ENCODE measurements around the gene NDUFA8. TPM values are rescaled to one million over a fixed set of nuclear protein-coding genes. Genes with fewer than 3 reads are reported as not detected.

Gene NDUFA8
- total RNA-seq, 2 donors from 2014 or later, result 198 to 221 TPM

- DNase-seq (no peak), ATAC-seq (no peak)
- intact Hi-C loops (cut with DNase I), result no loop called here
Observed at GRCh38 chr9:122143296-122143695, 16.3 kb downstream of the NDUFA8 start.

DNA sequence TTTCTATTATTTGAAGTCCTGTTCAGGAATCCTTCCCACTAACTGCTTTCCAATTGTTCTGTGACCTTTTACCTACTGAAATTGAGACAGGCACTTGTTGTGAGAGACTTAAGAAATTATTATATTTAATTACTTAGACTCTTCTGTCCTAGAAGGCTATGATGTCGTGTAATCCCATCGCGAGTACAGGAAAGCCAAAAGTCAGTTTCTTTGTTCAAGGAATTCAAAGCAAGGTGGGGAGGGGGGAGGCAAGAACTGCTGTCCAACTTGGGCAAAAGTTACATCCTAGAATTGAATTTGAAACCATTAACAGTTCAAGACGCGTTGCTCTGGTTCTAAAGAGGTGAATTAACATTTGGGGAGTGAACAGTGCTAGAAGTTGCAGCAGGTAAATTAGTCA lies 17.9 kb downstream of the NDUFA8 start:
- ATAC-seq (peak; percentile 30), DNase-seq (no peak)
- intact Hi-C loops (cut with DNase I), result no loop called here

DNA sequence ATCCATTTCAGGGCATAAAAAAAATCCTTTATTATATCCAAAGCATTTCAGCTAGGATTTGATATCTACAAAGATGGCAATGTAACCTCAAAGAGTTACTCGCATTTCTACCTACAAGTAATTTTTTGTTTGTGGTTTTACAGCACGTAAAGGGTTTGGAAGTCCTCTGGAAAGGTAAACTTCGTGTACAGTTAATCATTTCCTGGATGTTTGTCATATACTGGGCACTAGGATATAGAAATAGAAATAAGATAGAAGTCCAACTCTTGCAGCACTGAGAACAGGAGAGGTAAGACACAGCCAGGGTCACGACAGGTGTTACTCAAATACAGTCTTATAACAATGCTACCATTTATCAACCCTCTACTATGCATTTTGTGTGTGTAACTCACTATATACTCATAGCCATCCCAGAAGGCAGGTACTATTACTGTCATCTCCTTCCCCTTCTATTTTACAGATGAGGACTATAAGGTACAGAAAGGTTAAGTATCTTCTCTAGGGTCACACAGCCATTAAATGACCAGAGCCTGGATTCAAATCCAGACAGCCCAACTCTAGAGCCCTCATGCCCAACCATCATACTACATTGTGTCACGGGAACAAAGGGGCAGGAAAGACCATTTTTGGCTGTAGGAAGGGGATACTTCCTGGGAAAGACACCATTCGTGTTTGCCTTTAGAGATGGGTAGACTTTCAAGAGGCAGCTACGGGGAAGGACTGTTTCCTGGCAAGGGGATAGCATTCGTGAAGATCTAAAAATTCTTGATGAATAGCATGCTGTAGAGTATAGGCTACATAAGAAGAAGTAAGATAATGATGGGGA lies 19.0 kb downstream of the NDUFA8 start:
- ATAC-seq (no peak), DNase-seq (no peak)
- intact Hi-C loops (cut with DNase I), result no loop called here

DNA sequence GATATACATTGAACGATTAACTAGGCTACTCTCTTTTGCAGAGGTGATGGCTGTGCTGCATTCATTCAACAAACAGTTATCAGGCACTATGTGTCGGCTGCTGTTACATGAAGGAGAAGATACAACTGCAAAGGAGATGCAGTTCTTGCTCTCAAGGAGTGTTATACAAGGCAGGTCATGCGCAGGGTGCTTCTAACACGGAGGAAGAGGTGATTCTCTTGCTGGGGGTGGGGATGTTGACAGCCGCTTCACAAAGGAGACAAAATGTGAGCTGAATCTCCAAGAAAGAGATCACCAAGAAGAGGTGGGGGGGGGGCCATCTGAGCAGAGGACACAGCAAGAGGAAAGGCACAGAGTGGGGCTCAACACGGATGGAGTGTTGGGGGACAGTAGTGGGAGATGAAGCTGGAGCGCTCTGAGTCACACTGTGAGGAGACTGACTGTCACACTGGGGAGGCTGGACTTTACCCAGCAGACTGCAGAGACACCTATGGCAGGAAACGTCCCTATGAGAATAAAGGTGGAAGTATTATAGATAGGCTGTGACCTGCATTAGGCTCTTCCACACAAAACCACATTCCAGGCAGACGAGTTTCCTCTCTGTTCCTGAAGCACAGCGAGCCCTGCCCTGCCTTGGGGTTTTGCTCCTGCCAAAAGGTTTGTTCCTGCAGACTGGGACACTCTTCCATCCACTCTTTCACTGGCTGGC lies 20.9 kb downstream of the NDUFA8 start:
- ATAC-seq (no peak), DNase-seq (no peak)
- intact Hi-C loops (cut with DNase I), result no loop called here

DNA sequence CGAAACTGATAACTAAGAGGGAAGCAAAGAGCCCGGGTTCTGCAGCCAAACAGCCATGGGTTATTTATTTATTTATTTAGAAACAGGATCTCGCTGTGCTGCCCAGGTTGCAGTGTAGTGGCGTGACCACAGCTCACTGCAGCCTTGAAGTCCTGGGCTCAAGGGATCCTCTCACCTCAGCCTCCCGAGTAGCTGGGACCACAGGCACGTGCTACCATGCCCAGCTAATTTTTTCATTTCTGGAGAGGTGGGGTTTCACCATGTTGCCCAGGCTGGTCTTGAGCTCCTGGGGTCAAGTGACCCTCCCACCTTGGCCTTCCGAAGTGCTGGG lies 24.1 kb downstream of the NDUFA8 start:
- ATAC-seq, result no peak
- intact Hi-C loops (cut with DNase I), result no loop called here
- no peak for DNase-seq

DNA sequence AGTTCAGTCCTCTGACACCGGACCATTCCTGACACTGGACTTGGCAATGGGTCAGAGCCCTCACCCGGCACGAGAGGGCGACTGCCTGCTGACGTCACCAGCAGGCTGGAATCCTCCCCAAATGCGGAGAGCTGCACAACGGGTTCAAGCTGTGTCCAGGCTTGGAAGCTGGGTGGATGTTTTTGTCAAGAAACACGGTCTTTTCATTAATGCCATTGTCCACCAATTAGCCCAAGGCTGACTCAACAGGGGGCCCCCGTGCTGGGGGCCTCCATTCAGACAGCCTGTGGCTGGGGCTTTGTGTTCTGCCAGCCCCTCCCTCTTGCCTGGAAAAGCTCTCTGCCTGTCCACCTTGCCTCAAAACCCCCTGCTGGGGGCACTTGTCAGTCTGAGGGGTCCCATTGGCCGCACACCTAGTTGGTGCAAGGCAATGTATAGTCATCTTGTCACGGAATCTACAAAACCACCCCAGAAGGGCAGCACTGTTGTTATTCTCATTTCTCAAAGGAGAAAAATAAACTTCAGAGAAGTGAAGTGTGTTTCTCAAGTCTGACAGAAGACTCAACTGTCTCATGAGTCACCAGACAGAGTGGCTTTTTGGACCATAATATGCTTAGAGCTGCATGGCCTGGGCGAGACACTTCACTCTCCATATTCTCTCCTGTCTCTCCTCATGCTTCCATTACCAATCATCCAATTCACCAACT lies 24.6 kb downstream of the NDUFA8 start:
- no peak for ATAC-seq
- intact Hi-C loops (cut with DNase I), result no loop called here

DNA sequence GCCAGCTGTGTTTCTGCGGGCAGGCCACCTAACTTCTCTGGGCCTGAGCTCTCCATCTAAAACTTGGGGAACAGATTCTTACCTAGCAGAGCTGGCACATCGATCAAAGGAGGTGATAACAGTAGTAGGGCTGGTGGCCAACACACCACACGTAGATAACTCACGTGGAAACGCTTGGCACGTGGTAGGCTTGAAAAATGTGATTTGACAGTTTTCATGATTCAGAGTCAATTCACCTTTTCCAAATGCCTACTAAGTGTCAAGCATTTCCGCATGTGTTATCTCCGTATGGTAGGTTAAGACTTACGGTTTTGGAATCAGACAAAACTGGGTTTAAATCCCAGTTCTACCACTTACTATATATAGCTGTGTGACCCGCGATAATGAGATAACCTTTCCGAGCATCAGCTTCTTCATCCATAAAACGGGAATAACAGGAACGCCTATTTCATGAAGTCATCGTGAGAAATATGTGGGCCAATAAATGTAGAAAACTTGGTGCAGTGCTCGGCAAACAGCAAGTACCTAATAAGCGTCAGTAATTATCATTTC lies 25.5 kb downstream of the NDUFA8 start:
- ATAC-seq (no peak), DNase-seq (no peak)
- intact Hi-C loops (cut with DNase I), result no loop called here

More for the DNA sequence above, 24.6 kb downstream of the NDUFA8 start:
- peak; percentile 44 for DNase-seq

GRCh38 chr9:122133263-122133983 lies 26.2 kb downstream of the NDUFA8 start:
- peak; percentile 32 to 46 for ATAC-seq
- DNase-seq, result peak; percentile 69
- intact Hi-C loops (cut with DNase I), result no loop called here

GRCh38 chr9:122132539-122132938 lies 27.0 kb downstream of the NDUFA8 start:
- no peak for ATAC-seq
- no peak for DNase-seq
- intact Hi-C loops (cut with DNase I), result no loop called here

DNA sequence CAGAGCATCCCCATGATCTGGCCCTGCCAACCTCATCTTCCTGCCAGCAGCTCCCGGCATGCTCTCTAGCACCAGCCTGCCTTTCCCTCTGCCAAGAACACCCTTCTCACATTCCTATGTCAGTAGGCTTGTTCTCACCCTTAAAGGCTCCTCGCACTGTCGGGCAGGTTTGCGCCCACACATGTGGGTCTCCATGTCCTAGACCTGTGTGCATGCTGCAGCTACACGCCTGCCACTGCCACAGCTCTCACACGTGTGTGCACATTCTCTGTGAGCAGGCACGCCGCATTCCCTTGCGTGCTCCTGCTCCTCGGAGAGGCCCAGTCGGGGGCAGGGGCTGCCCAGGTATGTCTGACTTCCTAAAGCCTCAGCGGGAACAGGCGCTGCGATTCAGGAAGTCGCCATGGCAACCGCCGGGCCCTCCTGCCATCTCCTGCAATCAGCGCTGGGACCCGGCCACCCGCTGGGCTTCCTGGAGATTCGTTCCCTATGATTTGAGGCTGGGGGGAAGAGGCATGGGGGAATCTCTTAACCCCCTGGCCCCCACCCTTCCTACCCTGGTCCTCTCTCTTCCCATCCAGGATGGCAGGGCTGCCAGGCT lies 28.1 kb downstream of the NDUFA8 start:
- ATAC-seq (peak; percentile 57 to 70), DNase-seq (no peak)
- intact Hi-C loops (cut with DNase I), result no loop called here

DNA sequence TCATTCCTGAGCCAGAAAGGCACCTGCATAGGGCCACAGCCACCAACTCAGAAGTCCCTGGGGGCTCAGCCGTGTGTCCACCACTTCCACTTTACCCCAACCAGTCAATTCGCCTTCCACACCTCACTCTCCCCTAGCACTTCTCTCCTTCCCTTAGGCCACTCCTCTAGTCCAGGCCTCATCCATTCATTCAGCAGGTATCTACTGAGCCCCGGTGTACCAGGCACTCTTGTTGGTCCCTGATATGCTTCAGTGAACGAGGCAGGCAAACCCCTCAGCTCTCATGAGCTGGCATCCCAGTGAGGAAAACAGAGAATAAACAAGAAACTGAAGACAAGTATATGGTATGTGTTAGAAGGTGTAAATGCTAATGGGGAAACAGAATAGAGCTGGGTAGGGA lies 28.7 kb downstream of the NDUFA8 start:
- ATAC-seq (no peak), DNase-seq (no peak)
- intact Hi-C loops (cut with DNase I), result no loop called here

- no peak for ATAC-seq
- intact Hi-C loops (cut with DNase I), result loop anchor here in 1 of 2 donors (10.0 kb wide), 2 partner anchors 125 to 685 kb away; no protein-coding TSS in a partner anchor
Observed at GRCh38 chr9:122129969-122130368, 29.6 kb downstream of the NDUFA8 start.

GRCh38 chr9:122128969-122129343 lies 30.6 kb downstream of the NDUFA8 start:
- intact Hi-C loops (cut with DNase I), result loop anchor here in 1 of 2 donors (10.0 kb wide), 2 partner anchors 126 to 686 kb away; no protein-coding TSS in a partner anchor
- no peak for ATAC-seq
- DNase-seq, result no peak

More at GRCh38 chr9:122129969-122130368, 29.6 kb downstream of the NDUFA8 start:
- no peak for DNase-seq

DNA sequence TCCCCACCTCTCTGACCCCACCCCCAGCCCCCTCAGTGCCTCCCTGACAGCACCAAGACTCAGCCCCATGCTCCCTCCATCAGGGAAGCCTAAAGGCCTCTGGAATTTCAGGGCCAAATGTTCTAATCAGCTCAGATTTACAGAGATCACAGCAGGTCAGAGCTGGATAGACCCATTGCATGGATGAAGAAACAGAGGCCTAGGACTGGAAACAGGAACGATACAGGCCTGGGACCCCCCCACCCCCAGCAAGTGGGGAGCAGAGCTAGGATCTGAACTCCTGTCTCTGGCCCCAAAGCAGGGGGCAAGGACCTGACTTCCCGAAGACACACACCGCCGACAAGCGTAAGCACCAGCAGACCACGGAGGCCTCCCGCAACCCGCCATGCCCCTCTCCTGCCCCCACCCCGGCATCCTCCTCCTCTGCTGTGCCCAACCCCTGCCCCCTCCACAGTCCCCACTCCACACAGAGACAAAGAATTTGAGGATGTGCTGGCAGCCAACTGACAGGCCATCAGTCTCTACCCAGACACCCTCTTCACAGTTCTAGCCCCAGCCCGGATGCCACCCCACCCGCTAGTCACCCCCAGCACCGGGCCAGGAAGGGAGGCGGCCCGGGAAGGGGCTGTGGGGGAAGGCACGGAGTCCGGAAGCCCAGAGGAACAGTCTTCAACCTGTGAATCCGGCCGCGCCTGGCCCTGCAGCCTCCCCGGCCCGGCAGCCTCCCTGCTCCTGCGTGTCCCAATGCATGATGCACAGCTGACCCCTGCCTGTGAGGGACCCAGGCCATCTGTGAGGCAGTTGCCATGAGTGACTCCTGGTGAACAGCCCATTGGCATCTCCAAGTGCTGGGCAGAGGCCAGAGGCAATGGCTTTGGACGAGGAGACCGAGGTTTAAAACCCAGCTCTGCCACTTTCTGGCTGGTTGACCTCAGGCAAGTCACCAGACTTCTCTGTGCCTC lies 31.3 kb downstream of the NDUFA8 start:
- intact Hi-C loops (cut with DNase I), result loop anchor here in 1 of 2 donors (10.0 kb wide), 2 partner anchors 127 to 687 kb away; no protein-coding TSS in a partner anchor
- peak; percentile 43 for DNase-seq
- peak in 1 of 2 donors; percentile 21 for ATAC-seq

DNA sequence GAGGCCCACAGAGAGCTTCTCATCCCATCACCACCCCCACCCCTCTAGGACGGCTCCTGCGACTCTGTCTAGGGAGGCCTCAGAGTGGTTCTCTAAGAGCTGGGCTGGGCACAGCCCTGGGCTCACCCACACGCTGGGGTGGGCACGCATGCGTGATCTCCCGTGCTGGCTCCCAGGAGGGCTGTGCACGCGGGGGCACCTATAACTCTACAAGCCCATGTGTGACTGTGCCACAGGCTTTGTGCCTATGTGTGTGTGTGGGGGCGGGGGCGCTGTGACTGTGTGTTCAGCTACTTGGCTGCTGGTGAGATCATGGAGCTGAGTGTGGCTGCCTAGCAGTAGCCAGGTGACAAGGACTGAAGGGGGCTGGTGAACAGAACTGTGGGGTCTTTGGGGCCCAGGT lies 32.2 kb downstream of the NDUFA8 start:
- intact Hi-C loops (cut with DNase I), result loop anchor here in 1 of 2 donors (10.0 kb wide), 2 partner anchors 127 to 687 kb away; no protein-coding TSS in a partner anchor
- DNase-seq (no peak), ATAC-seq (no peak)

GRCh38 chr9:122126331-122127261 lies 33.0 kb downstream of the NDUFA8 start:
- intact Hi-C loops (cut with DNase I), result loop anchor here in 1 of 2 donors (10.0 kb wide), 2 partner anchors 128 to 688 kb away; no protein-coding TSS in a partner anchor
- ATAC-seq (peak; percentile 10 to 37), DNase-seq (no peak)

Measured in left cardiac atrium (tissue), 4 donors.